HL-60 (cell line): ENCODE measurements around the gene GPLD1.

Experiments
- CTCF ChIP-seq: IDR thresholded peaks from one replicate; pipeline ENCODE4 v1.5.1; 2011; ENCODE audit warnings: low read length, control low read depth, inconsistent platforms; ENCODE audit not compliant: insufficient read depth
- GABPA ChIP-seq: IDR thresholded peaks from 2 replicates; pipeline ENCODE4 v1.6.1; 2012; ENCODE audit warnings: low read depth
- POLR2AphosphoS5 ChIP-seq: IDR thresholded peaks from 2 replicates; pipeline ENCODE4 v1.6.1; 2012; ENCODE audit warnings: low read depth
- REST ChIP-seq: IDR thresholded peaks from 2 replicates; pipeline ENCODE4 v1.6.1; 2012; ENCODE audit warnings: low read depth; ENCODE audit not compliant: insufficient replicate concordance

GRCh38 chr6:24497254-24497970 is 8.0 kb upstream of the GPLD1 start:
- TF ChIP-seq POLR2AphosphoS5 (no peak), REST (no peak), CTCF (no peak), GABPA (no peak)
